Left lung (tissue), 10 donors: ENCODE data around the gene TUBA3D. TPM values are rescaled to one million over a fixed set of nuclear protein-coding genes. Genes with fewer than 3 reads are reported as not detected.
"Not testable (repeated sequence)": the region's sequence is repeated elsewhere in the genome, so short reads cannot be mapped to it uniquely, and the experiment has no call there.

ENCODE experiments used
- ATAC-seq: fragments of 200-7000 bp; cut with Tn5 transposase; one replicate; pipeline ENCODE4 v1.9.1; 2020; ENCODE audit warnings: moderate library complexity
- DNase-seq, 4 donors: peaks; one replicate each; pipeline ENCODE4 v3.0.0-alpha.2; 2013 to 2020
- H3K27ac ChIP-seq, 2 donors: fragments of 200-600 bp; sonication (generic) in 1 of 2; one replicate each; pipeline versions ENCODE4 v1.5.0 to v1.8.0; 2020 to 2021
- H3K27me3 ChIP-seq, 2 donors: fragments of 200-600 bp; sonication (generic) in 1 of 2; one replicate each; pipeline versions ENCODE4 v1.5.0 to v1.8.0; 2020 to 2021
- H3K36me3 ChIP-seq, 2 donors: fragments of 200-600 bp; sonication (generic) in 1 of 2; one replicate each; pipeline versions ENCODE4 v1.5.0 to v1.8.0; 2020 to 2021
- H3K4me1 ChIP-seq, 2 donors: fragments of 200-600 bp; one replicate each; pipeline ENCODE4 v1.8.0; 2021
- H3K4me3 ChIP-seq, 2 donors: fragments of 200-600 bp; sonication (generic) in 1 of 2; one replicate each; pipeline versions ENCODE4 v1.5.0 to v1.8.0; 2020 to 2021; ENCODE audit warnings: mild to moderate bottlenecking in 1 of 2
- H3K9me3 ChIP-seq, 2 donors: fragments of 200-600 bp; sonication (generic) in 1 of 2; one replicate each; pipeline versions ENCODE4 v1.5.0 to v1.8.0; 2020 to 2021
- CTCF ChIP-seq, 2 donors: fragments of 200-600 bp; sonication (generic) in 1 of 2; IDR thresholded peaks; one replicate each; pipeline versions ENCODE4 v1.5.0 to v1.8.0; 2021; ENCODE audit warnings: antibody characterized with exemption in 2 of 2
- intact Hi-C, 2 donors: fragments of 100-400 bp; cut with DNase I; formaldehyde crosslinking; loops; one replicate each; pipeline versions ENCODE4 v1.11.2 to v1.14.2; 2022
- polyA plus RNA-seq, 6 donors: library from polyadenylated mRNA; unstranded; fragments of 120-200 nt; gene quantifications; one replicate each; pipeline ENCODE4 v1.2.1, GENCODE V29; 2013; ENCODE audit not compliant: insufficient read length in 6 of 6
- total RNA-seq, 2 donors: library from RNA; stranded (reverse); fragmentation: NEBNext Ultra II Directional; extraction: Animal tissue kit (Norgen Biotek cat#: 25700); gene quantifications; one replicate each; pipeline ENCODE4 v1.2.1, GENCODE V29; 2021
- donor health status: DM: no; HTN: yes; CAD: no.
- donor health status: DM: no; HTN: no; CAD: no.

The TUBA3D gene
- total and polyA plus RNA-seq, 8 donors = 0.86 to 1.5 (median 1.2) TPM; not detected in 2

DNA sequence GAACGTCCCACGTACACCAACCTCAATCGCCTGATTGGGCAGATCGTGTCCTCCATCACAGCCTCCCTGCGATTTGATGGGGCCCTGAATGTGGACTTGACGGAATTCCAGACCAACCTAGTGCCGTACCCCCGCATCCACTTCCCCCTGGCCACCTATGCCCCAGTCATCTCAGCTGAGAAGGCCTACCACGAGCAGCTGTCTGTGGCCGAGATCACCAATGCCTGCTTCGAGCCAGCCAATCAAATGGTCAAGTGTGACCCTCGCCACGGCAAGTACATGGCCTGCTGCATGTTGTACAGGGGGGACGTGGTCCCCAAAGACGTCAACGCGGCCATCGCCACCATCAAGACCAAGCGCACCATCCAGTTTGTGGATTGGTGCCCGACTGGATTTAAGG is 4.4 kb downstream of the TUBA3D start:
- H3K27me3 ChIP-seq, H3K4me1 ChIP-seq, ATAC-seq, H3K36me3 ChIP-seq, DNase-seq, intact Hi-C loops, H3K27ac ChIP-seq, H3K9me3 ChIP-seq, H3K4me3 ChIP-seq: not testable (repeated sequence)

DNA sequence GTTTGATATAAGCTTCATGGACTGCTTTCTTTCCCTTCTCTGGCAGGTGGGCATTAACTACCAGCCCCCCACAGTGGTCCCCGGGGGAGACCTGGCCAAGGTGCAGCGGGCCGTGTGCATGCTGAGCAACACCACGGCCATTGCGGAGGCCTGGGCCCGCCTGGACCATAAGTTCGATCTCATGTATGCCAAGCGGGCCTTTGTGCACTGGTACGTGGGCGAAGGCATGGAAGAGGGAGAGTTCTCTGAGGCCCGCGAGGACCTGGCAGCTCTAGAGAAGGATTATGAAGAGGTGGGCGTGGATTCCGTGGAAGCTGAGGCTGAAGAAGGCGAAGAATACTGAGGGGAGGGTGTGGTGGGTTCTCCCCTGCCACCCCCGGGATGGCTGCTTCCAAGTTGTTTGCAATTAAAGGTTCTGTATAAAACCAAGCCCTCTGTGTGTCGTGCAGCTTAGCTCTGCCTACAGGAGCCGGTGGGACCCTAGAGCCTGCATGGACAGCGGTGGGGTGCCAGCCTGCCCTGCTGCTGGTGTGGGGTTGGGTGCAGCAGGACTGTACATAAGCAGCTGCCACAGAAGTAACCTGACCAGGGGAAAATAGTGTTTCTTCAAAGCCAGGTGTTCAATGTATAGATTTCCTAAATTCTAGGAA is 6.7 kb downstream of the TUBA3D start:
- H3K27me3 ChIP-seq, ATAC-seq, H3K9me3 ChIP-seq, DNase-seq, H3K27ac ChIP-seq, H3K4me1 ChIP-seq, H3K4me3 ChIP-seq, intact Hi-C loops, H3K36me3 ChIP-seq: not testable (repeated sequence)

GRCh38 chr2:131483981-131484820 is 8.3 kb downstream of the TUBA3D start:
- H3K36me3 ChIP-seq, H3K4me3 ChIP-seq, ATAC-seq, H3K27me3 ChIP-seq, H3K9me3 ChIP-seq, H3K27ac ChIP-seq, intact Hi-C loops, H3K4me1 ChIP-seq, DNase-seq: not testable (repeated sequence)

DNA sequence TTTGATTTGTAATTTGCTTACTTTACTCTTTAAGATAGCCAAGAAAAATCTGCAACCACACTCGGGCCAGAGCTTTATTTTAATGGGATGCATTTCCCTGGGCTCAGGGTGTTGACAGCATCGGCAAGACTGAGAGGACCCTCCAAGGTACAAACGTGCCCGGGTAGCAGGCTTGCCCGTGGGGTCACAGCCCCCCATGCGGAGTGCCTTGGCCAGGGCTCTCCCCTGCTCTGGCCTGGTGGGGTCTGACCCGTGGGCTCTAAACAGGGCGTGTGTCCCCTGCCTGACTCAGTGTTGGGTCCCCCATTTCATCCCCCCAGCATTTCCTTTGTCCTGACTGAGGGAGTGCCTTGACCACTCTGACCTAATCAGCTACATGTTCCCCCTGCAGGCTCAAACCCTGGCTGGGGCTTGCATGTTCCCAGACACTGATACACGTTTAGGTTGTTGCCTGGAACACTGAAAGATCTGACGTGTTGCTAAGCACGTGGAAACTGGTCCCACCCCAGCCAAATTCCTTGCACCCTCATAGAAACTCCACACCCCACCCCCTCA is 9.1 kb downstream of the TUBA3D start:
- H3K4me3 ChIP-seq, H3K27me3 ChIP-seq, ATAC-seq, H3K4me1 ChIP-seq, intact Hi-C loops, H3K9me3 ChIP-seq, DNase-seq, H3K27ac ChIP-seq, H3K36me3 ChIP-seq: not testable (repeated sequence)

GRCh38 chr2:131486201-131486902 is 10.4 kb downstream of the TUBA3D start:
- H3K9me3 ChIP-seq, H3K4me3 ChIP-seq, H3K27ac ChIP-seq, H3K27me3 ChIP-seq, H3K4me1 ChIP-seq, ATAC-seq, intact Hi-C loops, H3K36me3 ChIP-seq, DNase-seq: not testable (repeated sequence)

DNA sequence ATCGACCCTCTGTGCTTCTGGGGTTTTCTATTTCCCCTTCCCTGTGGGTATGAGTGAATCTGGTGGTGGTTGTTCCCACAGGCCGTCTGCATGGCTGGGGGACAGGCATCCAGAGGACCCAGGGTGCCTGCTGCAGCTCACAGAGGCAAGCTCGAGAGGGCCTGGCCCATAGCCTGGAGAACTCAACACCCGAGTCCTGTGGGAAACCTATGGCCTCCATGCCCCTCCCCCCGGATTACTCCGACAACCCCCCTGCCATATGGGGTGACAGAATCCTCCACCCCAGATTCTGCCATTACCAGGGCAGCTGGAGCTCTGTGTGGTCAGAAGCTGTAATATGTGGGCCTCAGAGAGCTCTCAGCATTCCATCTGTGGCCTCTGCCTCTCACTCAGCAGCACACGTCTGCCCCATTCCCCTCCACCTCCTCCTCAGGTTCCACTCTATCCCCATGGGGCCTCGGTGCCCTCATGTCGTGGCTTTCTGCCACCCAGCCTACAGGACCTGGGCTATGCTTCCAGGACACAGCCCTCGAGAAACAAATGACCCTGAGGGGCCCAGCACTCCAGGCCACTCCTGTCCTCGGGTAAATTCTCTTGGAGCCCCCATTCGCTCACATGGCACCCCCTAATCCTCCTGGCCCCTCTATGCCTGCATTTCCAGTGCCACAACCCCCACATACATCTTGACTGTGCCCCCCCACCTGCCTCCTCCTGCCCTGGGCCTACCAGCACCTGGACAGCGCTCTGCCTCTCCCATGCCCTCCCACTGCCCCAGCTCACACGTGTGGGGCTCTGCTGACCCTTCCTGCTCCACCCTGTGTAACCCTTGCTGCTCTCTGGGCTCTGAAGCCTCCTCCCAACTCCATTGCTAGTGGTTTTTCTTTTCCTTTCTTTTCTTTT is 12.6 kb downstream of the TUBA3D start:
- DNase-seq (no peak), ATAC-seq (no peak)
- intact Hi-C loops = no loop called here
- no peaks in the 10 kb centered on the region for H3K27me3 ChIP-seq
- H3K9me3 ChIP-seq = no peaks in the 10 kb centered on the region
- no peak for TF ChIP-seq CTCF (IDR thresholded peaks at IDR 0.05)
- no peaks in the 10 kb centered on the region for H3K36me3 ChIP-seq
- H3K4me3 ChIP-seq = no peak overlapping the region
- H3K4me1 ChIP-seq = peaks cover 8 to 9% of the 10 kb centered on the region in 2 donors
- no peak overlapping the region for H3K27ac ChIP-seq

DNA sequence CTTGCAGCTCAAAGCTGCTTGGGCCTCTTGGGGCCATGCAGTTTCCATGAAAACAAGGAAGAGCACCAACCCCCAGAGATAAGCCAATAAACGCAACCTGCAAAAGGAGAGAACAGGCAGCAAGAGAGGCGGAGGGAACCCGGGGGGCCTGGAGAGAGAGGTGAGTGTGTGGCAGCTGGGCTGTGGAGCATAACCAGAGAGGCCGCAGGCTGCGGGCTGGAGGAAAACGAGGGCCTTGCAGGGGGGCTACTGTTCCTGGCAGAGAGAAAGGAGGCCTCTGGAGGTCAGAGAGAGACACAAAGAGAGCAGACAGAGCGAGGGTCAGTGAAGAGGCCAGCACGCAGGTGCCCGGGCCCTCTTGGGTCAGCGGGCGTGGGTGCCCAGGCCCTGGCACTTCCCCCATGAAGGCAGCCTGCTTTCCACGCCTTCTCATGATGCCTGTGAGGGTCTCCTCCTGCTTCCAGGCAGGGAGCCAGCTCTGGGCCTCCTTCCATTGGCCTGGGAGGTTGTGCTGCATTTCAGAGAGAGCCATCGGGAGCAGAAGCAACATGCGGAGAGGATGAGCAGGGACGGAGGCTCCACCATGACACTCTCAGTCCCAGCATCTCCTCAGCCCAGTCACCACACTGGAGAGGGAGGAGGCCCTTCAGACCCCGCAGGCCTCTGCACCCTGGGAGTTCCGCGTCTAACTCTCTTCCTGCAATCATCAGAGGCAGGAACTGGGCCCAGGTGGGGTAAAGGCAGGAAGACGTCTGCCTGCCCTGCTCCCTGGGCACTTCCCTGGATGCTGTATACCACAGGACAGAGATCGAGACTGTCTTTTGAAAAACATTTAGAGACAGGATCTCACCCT is 14.9 kb downstream of the TUBA3D start:
- intact Hi-C loops = not testable (repeated sequence)

DNA sequence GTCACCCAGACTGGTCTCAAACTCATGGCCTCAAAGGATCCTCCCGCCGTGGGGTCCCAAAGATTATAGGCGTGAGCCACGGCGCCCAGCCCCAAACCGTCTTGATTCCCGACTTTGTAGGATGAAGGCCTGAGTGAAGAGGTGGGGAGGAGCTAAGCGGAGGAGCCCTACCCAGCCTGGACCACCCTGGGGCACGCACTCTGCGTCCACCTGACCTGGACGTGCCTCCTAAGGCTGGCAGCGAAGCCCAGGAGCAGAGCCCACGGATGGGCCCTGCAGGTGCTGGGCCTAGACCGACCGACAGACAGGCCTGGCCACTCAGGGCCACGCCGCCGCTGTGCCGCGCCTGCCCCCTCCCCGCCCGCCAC is 15.5 kb downstream of the TUBA3D start:
- H3K27me3 ChIP-seq, H3K36me3 ChIP-seq, DNase-seq, intact Hi-C loops, H3K9me3 ChIP-seq, H3K27ac ChIP-seq: not testable (repeated sequence)
- Histone ChIP-seq H3K4me1 (peaks cover 16 to 28% of the 10 kb centered on the region in 2 donors), H3K4me3 (peak overlapping the region; percentile 70 to 75)
- ATAC-seq = peak; percentile 25

More for the DNA sequence above, 14.9 kb downstream of the TUBA3D start:
- not testable (repeated sequence) for H3K9me3 ChIP-seq, H3K27me3 ChIP-seq, ATAC-seq, H3K36me3 ChIP-seq, H3K27ac ChIP-seq
- H3K4me1 ChIP-seq = peaks cover 16 to 28% of the 10 kb centered on the region in 2 donors
- DNase-seq = peak in 1 of 4 donors; percentile 9
- H3K4me3 ChIP-seq = peak overlapping the region in 1 of 2 donors; percentile 70

- ATAC-seq, H3K27me3 ChIP-seq, H3K36me3 ChIP-seq, DNase-seq, H3K9me3 ChIP-seq, intact Hi-C loops: not testable (repeated sequence)
- peak within 1 kb of the TSS; percentile 70 to 75 for H3K4me3 ChIP-seq
- peak within 1 kb of the TSS; percentile 86 to 87 for H3K27ac ChIP-seq
- peaks cover 16 to 28% of the 10 kb centered on the region in 2 donors for H3K4me1 ChIP-seq
These were observed 16.1 kb downstream of the TUBA3D start, which contains the start of gene MZT2A for GRCh38 chr2:131492015-131492417. Gene MZT2A, minus strand, starts transcription at chr2:131492397. Its CDS starts 21 bp downstream, at chr2:131492376.
